ENCODE data around the gene SPP1. TPM values are rescaled to one million over a fixed set of nuclear protein-coding genes. Genes with fewer than 3 reads are reported as not detected.

Gene SPP1
- 0.82 and 1.3 TPM in 2 replicates for polyA plus RNA-seq (2012; rRNA removed)
- polyA plus RNA-seq (2012; cell fraction: cytosol; rRNA removed): 0.81 and 1.1 TPM in 2 replicates
- polyA plus RNA-seq (2012; cell fraction: nucleus; rRNA removed): 2.5 and 3.9 TPM in 2 replicates

GRCh38 chr4:87975466-87975865, at the start of gene SPP1:
TSS of gene SPP1 (plus strand) at chr4:87975714. CDS start at chr4:87976896, 1,182 bp downstream.
- 28% methylated on average over 8 of the region's 8 CpGs for WGBS (ENCODE audit: low lambda C conversion rate)
- H3K79me2 ChIP-seq (ENCODE audit: insufficient read depth): no peaks in the 10 kb centered on the region
- no peaks in the 10 kb centered on the region for H3K9me3 ChIP-seq
- no peaks in the 10 kb centered on the region for H3F3A ChIP-seq (replicated peaks; ENCODE audit: insufficient read depth)
- TF ChIP-seq RXRA (IDR thresholded peaks at IDR 0.05; ENCODE audit: borderline replicate concordance, low read depth) (no peak), EP300 (IDR thresholded peaks at IDR 0.05; ENCODE audit: borderline replicate concordance in 1 of 2, low read depth in 1 of 2, low read length in 1 of 2) (no peak), ELF1 (IDR thresholded peaks at IDR 0.05) (no peak), NRF1 (IDR thresholded peaks at IDR 0.05; ENCODE audit: low read depth, low read length) (no peak), FOSL2 (IDR thresholded peaks at IDR 0.05; ENCODE audit: borderline replicate concordance, low read depth) (no peak), FOXM1 (IDR thresholded peaks at IDR 0.05; ENCODE audit: low read depth) (no peak), NFIC (IDR thresholded peaks at IDR 0.05; ENCODE audit: borderline replicate concordance) (no peak), CHD2 (IDR thresholded peaks at IDR 0.05; ENCODE audit: low read length, partially characterized antibody) (no peak), EZH2phosphoT487 (IDR thresholded peaks at IDR 0.05; ENCODE audit: borderline replicate concordance, low read depth) (no peak), MEF2A (IDR thresholded peaks at IDR 0.05; ENCODE audit: borderline replicate concordance, low read depth) (no peak), RFX5 (IDR thresholded peaks at IDR 0.05; ENCODE audit: low read length) (no peak), TAF1 (IDR thresholded peaks at IDR 0.05; ENCODE audit: borderline replicate concordance, low read depth, low read length) (no peak), TCF12 (IDR thresholded peaks at IDR 0.05) (no peak), USF1 (IDR thresholded peaks at IDR 0.05; ENCODE audit: borderline replicate concordance, low read depth) (no peak), RAD21 (IDR thresholded peaks at IDR 0.05; ENCODE audit: low read length) (no peak)
- TF ChIP-seq, protein P1, sequence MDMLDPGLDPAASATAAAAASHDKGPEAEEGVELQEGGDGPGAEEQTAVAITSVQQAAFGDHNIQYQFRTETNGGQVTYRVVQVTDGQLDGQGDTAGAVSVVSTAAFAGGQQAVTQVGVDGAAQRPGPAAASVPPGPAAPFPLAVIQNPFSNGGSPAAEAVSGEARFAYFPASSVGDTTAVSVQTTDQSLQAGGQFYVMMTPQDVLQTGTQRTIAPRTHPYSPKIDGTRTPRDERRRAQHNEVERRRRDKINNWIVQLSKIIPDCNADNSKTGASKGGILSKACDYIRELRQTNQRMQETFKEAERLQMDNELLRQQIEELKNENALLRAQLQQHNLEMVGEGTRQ (IDR thresholded peaks at IDR 0.05; ENCODE audit: borderline replicate concordance, low read depth, low read length): no peak
- TF ChIP-seq, protein P2, sequence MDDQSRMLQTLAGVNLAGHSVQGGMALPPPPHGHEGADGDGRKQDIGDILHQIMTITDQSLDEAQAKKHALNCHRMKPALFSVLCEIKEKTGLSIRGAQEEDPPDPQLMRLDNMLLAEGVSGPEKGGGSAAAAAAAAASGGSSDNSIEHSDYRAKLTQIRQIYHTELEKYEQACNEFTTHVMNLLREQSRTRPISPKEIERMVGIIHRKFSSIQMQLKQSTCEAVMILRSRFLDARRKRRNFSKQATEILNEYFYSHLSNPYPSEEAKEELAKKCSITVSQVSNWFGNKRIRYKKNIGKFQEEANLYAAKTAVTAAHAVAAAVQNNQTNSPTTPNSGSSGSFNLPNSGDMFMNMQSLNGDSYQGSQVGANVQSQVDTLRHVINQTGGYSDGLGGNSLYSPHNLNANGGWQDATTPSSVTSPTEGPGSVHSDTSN (IDR thresholded peaks at IDR 0.05): no peak
- H3K4me2 ChIP-seq: no peak within 1 kb of the TSS
- no peaks in the 10 kb centered on the region; a peak in 1 of 4 replicates for H3K4me1 ChIP-seq (ENCODE audit: control insufficient read depth in 1 of 2, insufficient read depth in 2 of 2, low read depth in 1 of 2, low read length in 1 of 2)
- H3K27me3 ChIP-seq (ENCODE audit: insufficient read depth): peaks cover 10% of the 10 kb centered on the region; the same call in 1 of the 2 replicates
- peaks cover 3% of the 10 kb centered on the region; the same call in 1 of the 2 replicates for H3K9me2 ChIP-seq
- H3K36me3 ChIP-seq (replicated peaks in 1 of 2; ENCODE audit: control insufficient read depth in 1 of 2, insufficient read depth in 2 of 2, low read length in 1 of 2): no peaks in the 10 kb centered on the region
- no peak within 1 kb of the TSS for H3K4me3 ChIP-seq (ENCODE audit: low read depth in 2 of 2, low read length in 1 of 2)
- 0 out of 2 replicates have a peak within 1 kb of the TSS, but pooled peaks have one; percentile 7 for H2AFZ ChIP-seq (ENCODE audit: low read depth)
- CTCF ChIA-PET: interaction anchor here (1.5 to 12.0 kb wide), 4 partner anchors 11 to 237 kb away, joined by 4 to 182 read pairs (median 46); no protein-coding TSS in a partner anchor
- POLR2A ChIA-PET: no interaction called here
- no peak within 1 kb of the TSS for H3K9ac ChIP-seq
- H4K20me1 ChIP-seq (ENCODE audit: insufficient read depth): no peaks in the 10 kb centered on the region
- DNase-seq: peak; percentile 43
- H3K27ac ChIP-seq (ENCODE audit: low read depth in 2 of 2, low read length in 1 of 2): no peak within 1 kb of the TSS

Data from SK-N-SH (cell line).